Right renal cortex interstitium (tissue), 3 donors: ENCODE measurements around the gene MYO19. TPM values are rescaled to one million over a fixed set of nuclear protein-coding genes. Genes with fewer than 3 reads are reported as not detected.
A peak's percentile ranks its signal among the peaks of the same experiment; 100 is the strongest.
"Not testable (repeated sequence)": the region's sequence is repeated elsewhere in the genome, so short reads cannot be mapped to it uniquely, and the experiment has no call there.

Source experiments
- DNase-seq, 3 donors: peaks; one replicate each; pipeline ENCODE4 v3.0.0-alpha.2; 2013; ENCODE audit warnings: low read depth in 3 of 3, low spot score in 2 of 3
- polyA plus RNA-seq, 3 donors: library from polyadenylated mRNA; unstranded; fragments of 120-200 nt; gene quantifications; one replicate each; pipeline ENCODE4 v1.2.1, GENCODE V29; 2013; ENCODE audit not compliant: insufficient read length in 3 of 3

The MYO19 gene
- polyA plus RNA-seq, 3 donors, result 33.7 to 34.9 (median 34.1) TPM

- peak in 2 of 3 donors; percentile 31 to 36 for DNase-seq
Measured at GRCh38 chr17:36533935-36534839, 481 bp downstream of the MYO19 start.

DNA sequence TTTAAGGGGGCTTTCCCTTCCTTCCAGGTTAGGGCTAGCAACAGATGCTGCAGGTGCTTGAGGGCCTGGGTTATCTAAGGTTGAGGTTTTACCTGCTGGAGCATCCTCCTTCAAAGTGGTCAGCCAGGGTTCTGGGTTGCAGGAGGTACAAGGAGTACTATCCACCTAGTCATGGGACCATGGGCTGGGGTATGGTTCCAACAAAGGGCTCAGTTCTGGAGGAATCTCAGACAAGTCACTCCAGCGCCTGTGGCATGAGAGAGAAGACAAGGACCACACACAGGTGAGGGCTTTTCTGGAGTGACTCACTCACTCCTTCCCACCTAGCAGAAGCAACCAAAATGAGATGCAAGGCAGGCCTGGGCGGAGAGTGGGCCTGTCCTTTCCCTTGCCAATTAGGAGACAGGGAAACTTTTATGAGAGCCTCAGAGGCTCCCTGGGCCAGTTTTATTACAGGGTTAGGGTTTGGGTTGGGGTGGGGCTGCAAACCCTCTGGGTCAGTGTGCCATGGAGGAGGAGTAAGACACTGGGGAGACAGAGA lies 2.2 kb downstream of the MYO19 start:
- no peak for DNase-seq

- DNase-seq, result no peak
Measured at GRCh38 chr17:36529121-36529520, 5.5 kb downstream of the MYO19 start.

- DNase-seq, result no peak
Measured at GRCh38 chr17:36527621-36528250, 6.9 kb downstream of the MYO19 start.

DNA sequence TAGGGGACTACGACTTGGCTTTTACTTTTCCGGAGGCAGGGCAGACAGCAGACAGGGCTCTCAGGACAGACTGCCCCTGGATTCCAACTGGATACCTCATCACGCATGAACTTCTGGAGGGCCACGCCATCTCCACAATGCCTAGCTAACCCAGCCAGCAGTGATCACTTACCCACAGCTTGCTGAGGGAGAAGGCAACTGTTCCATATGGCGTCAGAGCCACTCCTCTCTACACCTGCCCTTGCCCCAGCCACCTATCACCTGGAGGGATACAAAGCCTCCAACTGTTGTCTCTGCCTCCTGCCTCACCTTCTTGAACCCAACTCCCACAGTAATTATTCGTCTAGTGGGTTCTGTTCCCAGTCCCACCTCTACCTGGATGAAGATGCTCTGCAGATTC lies 8.8 kb downstream of the MYO19 start:
- DNase-seq, result no peak

DNA sequence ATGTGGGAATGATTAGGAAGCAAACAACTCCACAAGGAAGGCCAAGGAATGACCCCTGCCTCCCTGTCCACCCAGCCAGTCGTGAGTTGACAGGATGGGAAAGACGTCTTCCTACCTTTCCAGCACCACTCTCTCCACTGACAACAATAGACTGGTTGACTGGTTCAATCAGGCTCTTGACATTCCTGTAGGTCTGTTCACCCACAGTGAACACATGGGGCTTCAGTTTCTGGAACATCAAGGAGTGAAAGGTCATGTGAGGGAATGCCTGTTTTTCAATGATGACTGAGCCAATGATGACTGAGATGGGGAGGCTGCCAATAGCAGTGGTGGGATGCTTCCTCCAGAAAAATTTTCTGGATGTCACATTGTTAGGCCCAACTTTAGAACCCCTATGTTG lies 9.6 kb downstream of the MYO19 start:
- no peak for DNase-seq

- DNase-seq, result no peak
Measured at GRCh38 chr17:36524428-36524876, 10.2 kb downstream of the MYO19 start.

GRCh38 chr17:36523113-36523512 lies 11.6 kb downstream of the MYO19 start:
- DNase-seq, result no peak

DNA sequence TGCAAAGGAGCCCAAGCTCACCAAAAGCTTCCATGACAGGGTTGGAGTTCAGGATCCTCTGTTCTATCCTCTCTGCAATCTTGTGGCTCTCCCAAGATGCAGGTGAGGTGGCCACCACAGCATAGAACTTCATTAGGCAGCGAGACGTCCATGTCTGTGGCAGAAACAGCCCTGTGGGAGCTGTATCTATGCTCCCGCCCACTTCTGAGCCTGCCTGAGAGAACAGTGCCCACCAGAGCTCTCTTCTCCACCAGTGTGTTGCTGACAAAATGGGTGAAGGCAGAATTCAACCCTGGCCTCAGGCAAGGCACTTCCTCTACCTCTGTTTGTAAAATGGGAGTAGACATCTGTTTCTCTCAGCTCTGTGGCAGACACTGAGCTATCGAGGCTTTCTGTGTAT lies 18.8 kb downstream of the MYO19 start:
- DNase-seq, result no peak

GRCh38 chr17:36514856-36515255 lies 19.8 kb downstream of the MYO19 start:
- DNase-seq, result no peak

DNA sequence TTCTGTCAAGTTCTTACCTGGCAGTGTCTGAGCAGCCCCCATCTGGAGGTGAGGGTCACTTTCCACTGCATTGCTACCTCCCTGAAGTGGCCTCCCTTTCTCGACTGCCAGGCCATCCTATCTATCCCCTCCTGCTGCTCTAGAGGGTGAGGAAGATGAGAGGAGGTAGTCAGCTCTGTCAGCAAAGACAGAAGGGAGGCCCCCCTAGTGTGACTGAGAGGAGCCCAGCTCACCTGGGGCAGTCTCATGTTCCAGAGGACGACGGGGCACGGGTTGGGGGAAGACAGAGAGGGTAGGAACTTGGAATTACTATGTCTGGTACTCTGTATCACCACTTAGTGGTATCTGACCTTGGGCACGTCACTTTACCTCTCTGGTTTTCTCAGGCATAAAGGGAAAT lies 22.0 kb downstream of the MYO19 start:
- no peak for DNase-seq

- DNase-seq, result no peak
Measured at GRCh38 chr17:36511216-36511615, 23.5 kb downstream of the MYO19 start.

- DNase-seq, result no peak
Measured at GRCh38 chr17:36510636-36511035, 24.0 kb downstream of the MYO19 start.

DNA sequence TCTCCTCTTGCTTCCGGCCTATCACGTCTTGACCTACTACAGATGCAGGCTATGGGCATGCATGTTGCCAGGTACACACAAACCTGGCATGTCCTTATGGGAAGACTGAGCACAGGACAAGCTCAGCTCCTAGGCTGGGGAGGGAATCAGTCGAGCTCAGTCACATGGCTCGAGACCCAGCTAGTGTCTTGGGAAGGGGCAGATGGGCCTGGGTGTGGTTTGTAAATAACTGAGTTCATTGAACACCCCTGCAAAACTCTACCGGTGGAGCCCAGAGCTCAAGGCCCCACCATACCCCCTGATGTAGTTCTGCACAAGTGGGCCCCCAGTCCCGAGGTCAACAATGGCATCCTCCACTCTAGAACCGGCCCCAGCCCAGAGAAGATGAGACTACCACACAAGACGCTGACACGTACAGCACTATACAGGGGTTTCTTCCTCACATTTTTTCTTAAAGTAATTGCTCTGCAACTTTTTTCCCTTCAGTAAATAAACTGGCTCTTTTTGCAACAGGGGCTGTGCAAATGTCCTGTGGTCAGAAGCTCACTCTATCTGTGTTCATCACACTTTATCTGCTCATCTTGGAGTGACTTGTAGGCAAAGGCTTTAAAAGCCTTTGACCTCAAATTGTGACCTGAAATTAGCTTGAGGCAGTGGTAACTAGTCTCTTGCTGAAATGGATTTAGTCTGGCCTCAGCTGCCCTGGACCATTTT lies 25.2 kb downstream of the MYO19 start:
- DNase-seq, result no peak

GRCh38 chr17:36508439-36508838 lies 26.2 kb downstream of the MYO19 start:
- not testable (repeated sequence) for DNase-seq

DNA sequence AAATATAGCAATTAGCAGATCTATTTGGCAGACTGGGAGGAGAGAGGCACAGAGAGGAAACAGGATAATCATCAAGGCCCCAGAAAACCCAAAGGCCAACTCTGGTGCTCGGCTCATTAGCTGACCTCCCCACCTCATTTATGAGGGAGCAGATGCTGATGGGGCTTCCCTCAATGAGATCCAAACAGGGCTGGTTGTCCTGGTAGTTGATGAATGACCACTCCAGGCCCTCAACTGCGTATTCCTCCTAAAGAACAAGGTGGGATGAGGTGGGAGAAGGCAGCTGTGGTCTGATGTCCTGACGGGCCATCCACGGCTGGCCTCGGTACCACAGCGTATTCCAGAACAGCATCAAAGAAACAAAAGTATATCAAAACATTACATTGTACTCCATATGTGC lies 27.4 kb downstream of the MYO19 start:
- DNase-seq, result no peak

DNA sequence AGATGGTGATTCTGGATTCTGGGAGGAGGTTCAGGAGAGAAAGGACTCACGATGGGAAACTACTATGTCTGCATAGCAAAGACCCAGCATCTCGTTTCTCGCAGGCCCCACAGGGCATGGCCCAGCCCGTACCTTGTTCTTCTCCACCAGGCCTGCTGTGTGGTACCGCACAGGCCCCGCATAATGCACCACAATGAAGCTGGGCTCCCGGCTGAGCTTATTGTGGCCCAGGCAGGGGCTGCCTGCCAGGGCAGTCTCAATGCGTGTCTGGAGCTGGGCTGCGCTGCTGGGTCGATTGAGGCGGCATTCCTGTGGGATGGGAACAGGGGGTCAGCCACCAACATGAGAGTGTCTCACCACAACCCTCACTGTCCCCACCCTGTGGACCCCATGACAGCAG lies 27.8 kb downstream of the MYO19 start:
- no peak for DNase-seq

DNA sequence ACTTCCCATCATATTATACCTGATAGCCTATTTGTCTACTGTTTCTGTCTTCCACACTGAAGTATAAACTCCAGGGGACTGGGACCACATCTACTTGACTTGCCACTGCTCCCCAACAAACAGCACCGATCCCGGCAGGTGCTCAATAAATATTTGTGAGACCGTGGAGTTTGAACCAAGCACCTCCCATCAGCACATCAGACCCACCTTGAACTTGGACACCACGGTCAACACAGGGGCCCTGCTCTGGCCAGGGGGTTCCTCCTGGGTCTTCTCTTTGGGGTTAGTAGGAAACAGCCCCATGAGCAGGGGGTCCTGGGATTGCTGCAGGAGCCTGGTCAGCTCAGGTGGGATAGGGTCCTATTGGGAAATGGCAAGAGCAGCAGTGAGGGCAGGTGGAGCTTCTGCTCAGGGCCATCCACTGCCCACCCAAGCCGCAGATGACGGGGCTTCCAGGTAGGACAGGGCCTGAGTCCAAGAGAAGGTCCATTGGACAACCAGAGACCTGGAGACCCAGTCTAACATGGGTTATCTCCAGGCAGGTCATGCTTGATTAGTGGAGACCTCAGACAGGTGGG lies 28.3 kb downstream of the MYO19 start:
- no peak for DNase-seq

DNA sequence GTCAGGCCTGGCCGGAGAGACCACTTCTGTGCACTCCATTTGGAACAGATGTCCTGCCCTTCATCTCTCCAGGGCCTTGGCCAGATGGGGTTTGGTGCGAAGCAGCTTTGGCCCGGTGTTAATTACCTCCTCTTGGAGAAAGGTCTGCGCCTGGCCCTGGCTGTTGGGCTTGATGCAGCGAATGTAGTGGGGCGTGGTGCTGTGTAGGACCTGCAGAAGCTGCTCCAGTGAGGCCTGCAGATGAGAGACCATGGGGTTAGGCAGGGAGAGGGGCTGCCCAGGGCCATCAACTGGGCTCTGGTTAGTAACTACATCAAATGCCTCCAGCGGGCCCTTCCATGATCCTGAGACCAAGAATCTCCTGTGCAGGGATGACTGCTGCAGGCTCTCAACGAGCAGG lies 29.5 kb downstream of the MYO19 start:
- no peak for DNase-seq

DNA sequence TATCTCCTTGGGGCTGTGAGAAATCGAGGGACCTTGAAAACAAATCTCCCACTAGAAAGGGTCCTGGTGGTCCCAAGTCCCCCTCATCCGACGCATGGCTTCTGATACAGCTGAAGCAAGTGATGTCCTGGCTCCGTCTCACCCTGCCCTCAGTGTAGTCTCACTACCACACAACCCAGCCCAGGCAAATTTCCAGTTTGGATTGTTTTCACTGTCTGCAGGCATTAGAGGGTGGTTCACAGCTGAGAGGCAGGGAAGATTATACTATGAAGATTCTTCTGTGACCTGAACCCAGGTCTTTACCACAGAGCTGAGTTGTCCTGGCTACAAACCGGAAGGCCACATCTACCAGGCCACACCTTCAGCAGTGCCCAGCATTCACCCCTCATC lies 30.5 kb downstream of the MYO19 start:
- no peak for DNase-seq
